Glomerular visceral epithelial cell (primary cell): ENCODE data around the gene LARGE1.

Experiments used
- DNase-seq: peaks from one replicate; pipeline ENCODE4 v3.0.0-alpha.2; 2016; ENCODE audit errors: extremely low spot score

Gene LARGE1

GRCh38 chr22:33726294-33726734 is 194.0 kb downstream of the LARGE1 start:
- no peak for DNase-seq

- DNase-seq = no peak
Measured at GRCh38 chr22:33723915-33724314, 196.4 kb downstream of the LARGE1 start.

GRCh38 chr22:33722816-33723215 is 197.5 kb downstream of the LARGE1 start:
- DNase-seq = no peak

GRCh38 chr22:33720166-33720878 is 200.0 kb downstream of the LARGE1 start:
- no peak for DNase-seq

- DNase-seq = no peak
Measured at GRCh38 chr22:33717694-33718396, 202.4 kb downstream of the LARGE1 start.

- DNase-seq = no peak
Measured at GRCh38 chr22:33715237-33715985, 204.9 kb downstream of the LARGE1 start.

GRCh38 chr22:33710326-33710725 is 209.9 kb downstream of the LARGE1 start:
- DNase-seq = no peak

GRCh38 chr22:33707581-33707980 is 212.7 kb downstream of the LARGE1 start:
- DNase-seq = no peak

GRCh38 chr22:33706100-33706499 is 214.2 kb downstream of the LARGE1 start:
- DNase-seq = no peak

GRCh38 chr22:33699176-33699575 is 221.1 kb downstream of the LARGE1 start:
- DNase-seq = no peak

GRCh38 chr22:33697640-33698039 is 222.6 kb downstream of the LARGE1 start:
- peak; percentile 8 for DNase-seq

- no peak for DNase-seq
Measured at GRCh38 chr22:33691057-33691630, 229.1 kb downstream of the LARGE1 start.

GRCh38 chr22:33688903-33689302 is 231.4 kb downstream of the LARGE1 start:
- DNase-seq = no peak

GRCh38 chr22:33687464-33687863 is 232.8 kb downstream of the LARGE1 start:
- DNase-seq = no peak

GRCh38 chr22:33684087-33684486 is 236.2 kb downstream of the LARGE1 start:
- no peak for DNase-seq

GRCh38 chr22:33682927-33683326 is 237.3 kb downstream of the LARGE1 start:
- no peak for DNase-seq

- DNase-seq = no peak
Measured at GRCh38 chr22:33680632-33681031, 239.6 kb downstream of the LARGE1 start.

GRCh38 chr22:33678523-33678922 is 241.8 kb downstream of the LARGE1 start:
- no peak for DNase-seq

- no peak for DNase-seq
Measured at GRCh38 chr22:33677536-33677935, 242.7 kb downstream of the LARGE1 start.

- DNase-seq = no peak
Measured at GRCh38 chr22:33674357-33674756, 245.9 kb downstream of the LARGE1 start.

- no peak for DNase-seq
Measured at GRCh38 chr22:33669746-33670145, 250.5 kb downstream of the LARGE1 start.

GRCh38 chr22:33666961-33667619 is 253.2 kb downstream of the LARGE1 start:
- DNase-seq = no peak
